Measurements from ENCODE around the gene KCNK2.

- TF ChIP-seq CEBPB (IDR thresholded peaks at IDR 0.05; ENCODE audit: low read depth, low read length) (no peak), MXI1 (IDR thresholded peaks at IDR 0.05; ENCODE audit: borderline replicate concordance, low read depth, low read length) (no peak), CTCF (conservative IDR thresholded peaks at IDR 0.05; ENCODE audit: low read depth, low read length) (no peak), POLR2A (IDR thresholded peaks at IDR 0.05; ENCODE audit: low read depth, low read length) (no peak), SMC3 (IDR thresholded peaks at IDR 0.05; ENCODE audit: low read depth, low read length) (no peak), RCOR1 (IDR thresholded peaks at IDR 0.05; ENCODE audit: insufficient replicate concordance, low read length) (no peak), ELK1 (IDR thresholded peaks at IDR 0.05; ENCODE audit: borderline replicate concordance, low read depth, low read length) (no peak), NFE2L2 (IDR thresholded peaks at IDR 0.05; ENCODE audit: low read depth, low read length) (no peak), MAFK (IDR thresholded peaks at IDR 0.05; ENCODE audit: low read depth, low read length) (no peak), MAZ (IDR thresholded peaks at IDR 0.05; ENCODE audit: borderline replicate concordance, low read depth, low read length) (no peak), RAD21 (IDR thresholded peaks at IDR 0.05; ENCODE audit: low read length) (no peak)
Observed at GRCh38 chr1:215267495-215267894, 185.0 kb downstream of the KCNK2 start.
